Measurements from ENCODE around the gene HORMAD2.
"Not testable (repeated sequence)": the region's sequence is repeated elsewhere in the genome, so short reads cannot be mapped to it uniquely, and the experiment has no call there.

HORMAD2 gene

GRCh38 chr22:30074147-30074546 lies 6.1 kb upstream of the HORMAD2 start:
- no peak for ATAC-seq
- H3K4me1 Mint-ChIP-seq, result peaks cover 12% of the 10 kb centered on the region
- H3K27ac Mint-ChIP-seq, result no peak overlapping the region
- H3K36me3 Mint-ChIP-seq (ENCODE audit: low read depth), result no peaks in the 10 kb centered on the region
- H3K9me3 Mint-ChIP-seq, result no peaks in the 10 kb centered on the region
- no peak for DNase-seq
- no peak overlapping the region for H3K4me3 Mint-ChIP-seq
- H3K27me3 Mint-ChIP-seq, result peaks cover 22% of the 10 kb centered on the region

- no peak for DNase-seq
- no peak overlapping the region for H3K4me3 Mint-ChIP-seq
- peaks cover 22% of the 10 kb centered on the region for H3K27me3 Mint-ChIP-seq
- H3K36me3 Mint-ChIP-seq (ENCODE audit: low read depth), result no peaks in the 10 kb centered on the region
- no peak overlapping the region for H3K27ac Mint-ChIP-seq
- no peak for ATAC-seq
- peaks cover 13% of the 10 kb centered on the region for H3K4me1 Mint-ChIP-seq
- no peaks in the 10 kb centered on the region for H3K9me3 Mint-ChIP-seq
Measured at GRCh38 chr22:30074994-30075393, 5.3 kb upstream of the HORMAD2 start.

DNA sequence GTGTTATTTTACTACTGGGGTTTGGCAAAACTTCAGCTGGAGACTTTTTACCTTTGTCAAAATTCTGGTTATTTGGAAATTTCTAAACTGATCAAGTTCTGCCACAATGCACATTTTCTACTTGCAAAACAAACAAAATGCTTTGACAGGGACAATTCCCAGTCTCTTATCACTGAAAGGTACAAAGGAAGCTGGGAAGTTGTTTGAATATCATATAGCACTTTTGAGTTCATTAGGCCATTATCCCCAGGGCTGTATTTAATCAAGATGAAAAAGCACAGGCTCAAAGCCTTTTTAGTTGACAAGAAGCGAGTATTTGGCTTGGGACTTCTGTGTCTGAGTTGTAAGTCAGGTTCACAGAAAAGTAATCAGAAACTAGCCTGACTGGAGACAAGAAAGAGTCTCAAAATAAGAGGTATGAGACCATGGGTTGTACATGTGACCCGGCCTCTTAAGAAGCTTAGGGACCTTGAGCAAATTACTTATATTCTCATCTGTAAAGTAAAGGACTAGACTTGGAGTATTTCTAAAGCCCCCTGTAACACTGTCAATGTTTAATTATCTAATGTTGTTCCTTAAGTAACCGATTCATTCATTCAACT lies 2.9 kb upstream of the HORMAD2 start:
- Mint-ChIP-seq H3K4me1 (peaks cover 13% of the 10 kb centered on the region), H3K27ac (no peak overlapping the region), H3K9me3 (no peaks in the 10 kb centered on the region), H3K4me3 (no peak overlapping the region), H3K36me3 (ENCODE audit: low read depth) (no peaks in the 10 kb centered on the region), H3K27me3 (peaks cover 29% of the 10 kb centered on the region)
- ATAC-seq (no peak), DNase-seq (no peak)

DNA sequence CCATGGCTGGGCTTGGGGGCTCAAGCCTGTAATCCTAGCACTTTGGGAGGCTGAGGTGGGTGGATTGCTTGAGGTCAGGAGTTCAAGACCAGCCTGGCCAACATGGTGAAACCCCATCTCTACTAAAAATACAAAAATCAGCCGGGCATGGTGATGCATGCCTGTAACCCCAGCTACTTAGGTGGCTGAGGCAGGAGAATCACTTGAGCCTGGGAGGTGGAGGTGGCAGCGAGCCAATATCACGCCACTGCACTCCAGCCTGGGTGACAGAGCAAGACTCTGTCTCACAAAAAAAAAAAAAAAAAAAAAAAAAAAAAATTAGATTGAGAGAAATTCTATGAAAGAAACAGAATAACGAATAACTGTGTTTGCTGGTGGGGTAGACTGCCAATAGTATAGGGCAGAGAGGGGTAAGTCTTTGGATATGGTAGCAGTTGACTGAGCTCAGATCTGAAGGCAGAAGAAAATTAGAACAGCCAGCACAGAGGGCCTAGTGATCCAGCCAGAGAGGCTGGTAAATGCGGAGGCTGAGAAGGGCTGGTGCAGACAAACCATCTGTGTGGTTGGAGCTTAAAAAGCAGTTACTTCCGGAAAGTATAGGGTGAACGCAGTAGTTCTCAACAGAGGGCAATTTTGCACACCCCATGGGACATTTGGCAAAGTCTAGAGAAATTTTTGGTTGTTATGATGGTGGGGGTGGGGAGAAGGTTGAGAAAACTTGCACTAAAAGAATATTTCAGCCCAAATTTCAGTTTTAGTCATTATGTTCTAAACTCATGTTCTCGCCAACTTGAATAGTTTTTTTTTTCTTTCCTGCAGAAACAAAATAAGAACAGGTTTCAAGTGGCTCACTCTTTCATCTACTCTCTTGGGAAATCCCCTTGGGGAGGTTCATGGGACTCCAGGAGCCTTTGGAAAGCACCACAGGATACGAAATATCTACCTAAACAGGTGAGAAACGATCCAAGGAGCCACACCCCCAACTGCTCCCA lies 1.6 kb upstream of the HORMAD2 start:
- peak; percentile 40 for ATAC-seq
- peak; percentile 4 for DNase-seq
- no peaks in the 10 kb centered on the region for H3K9me3 Mint-ChIP-seq
- H3K27me3 Mint-ChIP-seq, result peaks cover 26% of the 10 kb centered on the region
- peak overlapping the region; percentile 68 for H3K27ac Mint-ChIP-seq
- H3K36me3 Mint-ChIP-seq (ENCODE audit: low read depth), result no peaks in the 10 kb centered on the region
- peak overlapping the region; percentile 28 for H3K4me3 Mint-ChIP-seq
- H3K4me1 Mint-ChIP-seq, result peaks cover 11% of the 10 kb centered on the region

- no peak for ATAC-seq
- no peaks in the 10 kb centered on the region for H3K9me3 Mint-ChIP-seq
Measured at GRCh38 chr22:30080805-30081204, 541 bp downstream of the HORMAD2 start.

DNA sequence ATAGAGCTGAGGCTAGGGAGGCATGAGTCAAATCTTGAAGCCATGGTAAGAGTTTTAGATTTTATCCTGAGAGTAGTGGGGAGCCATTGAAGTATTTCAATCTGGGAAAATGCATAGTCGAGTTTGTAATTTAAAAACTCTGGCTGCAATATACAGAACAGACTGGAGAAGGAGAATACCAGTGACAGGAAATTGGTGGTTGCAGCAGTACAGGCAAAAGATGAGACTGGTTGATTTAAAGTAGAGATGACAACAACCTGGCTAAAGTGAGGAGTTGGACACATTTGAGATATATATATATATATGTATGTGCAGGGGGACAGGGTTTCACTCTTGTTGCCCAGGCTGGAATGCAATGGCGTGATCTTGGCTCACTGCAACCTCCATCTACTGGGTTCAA lies 6.2 kb downstream of the HORMAD2 start:
- Mint-ChIP-seq H3K9me3 (no peaks in the 10 kb centered on the region), H3K27ac (no peak overlapping the region), H3K4me3 (no peak overlapping the region), H3K4me1 (no peaks in the 10 kb centered on the region), H3K27me3 (peaks cover 2% of the 10 kb centered on the region), H3K36me3 (ENCODE audit: low read depth) (no peaks in the 10 kb centered on the region)
- no peak for ATAC-seq
- DNase-seq, result no peak

More at GRCh38 chr22:30080805-30081204, 541 bp downstream of the HORMAD2 start:
- DNase-seq, result no peak
- Mint-ChIP-seq H3K4me1 (peaks cover 11% of the 10 kb centered on the region), H3K27ac (no peak overlapping the region), H3K36me3 (ENCODE audit: low read depth) (no peaks in the 10 kb centered on the region), H3K4me3 (no peak overlapping the region), H3K27me3 (peaks cover 25% of the 10 kb centered on the region)

GRCh38 chr22:30087037-30087436 lies 6.8 kb downstream of the HORMAD2 start:
- not testable (repeated sequence) for DNase-seq; H3K4me3 Mint-ChIP-seq; ATAC-seq; H3K4me1 Mint-ChIP-seq; H3K27ac Mint-ChIP-seq; H3K9me3 Mint-ChIP-seq; H3K27me3 Mint-ChIP-seq; H3K36me3 Mint-ChIP-seq (ENCODE audit: low read depth)

DNA sequence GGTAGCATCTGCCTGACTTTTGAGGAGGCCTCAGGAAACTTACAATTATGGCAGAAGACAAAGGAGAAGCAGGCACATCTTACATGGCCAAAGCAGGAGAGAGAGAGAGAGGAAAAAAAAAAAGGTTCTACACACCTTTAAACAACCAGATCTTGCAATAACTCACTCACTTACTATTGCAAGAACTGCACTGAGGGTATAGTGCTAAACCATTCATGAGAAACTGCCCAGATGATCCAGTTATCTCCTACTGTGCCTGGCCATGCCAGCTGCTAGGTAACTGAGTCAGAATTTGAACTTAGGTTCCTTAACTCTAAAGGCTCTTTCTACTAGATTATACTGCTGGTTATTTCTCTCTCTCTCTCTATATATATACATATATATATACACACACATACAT lies 7.3 kb downstream of the HORMAD2 start:
- H3K36me3 Mint-ChIP-seq (ENCODE audit: low read depth), result no peaks in the 10 kb centered on the region
- no peak overlapping the region for H3K4me3 Mint-ChIP-seq
- H3K9me3 Mint-ChIP-seq, result no peaks in the 10 kb centered on the region
- DNase-seq (no peak), ATAC-seq (no peak)
- H3K4me1 Mint-ChIP-seq, result no peaks in the 10 kb centered on the region
- H3K27ac Mint-ChIP-seq, result no peak overlapping the region
- H3K27me3 Mint-ChIP-seq, result peaks cover 5% of the 10 kb centered on the region

- DNase-seq (no peak), ATAC-seq (no peak)
- H3K4me1 Mint-ChIP-seq, result no peaks in the 10 kb centered on the region
- H3K27ac Mint-ChIP-seq, result no peak overlapping the region
- peaks cover 9% of the 10 kb centered on the region for H3K27me3 Mint-ChIP-seq
- no peak overlapping the region for H3K4me3 Mint-ChIP-seq
- no peaks in the 10 kb centered on the region for H3K9me3 Mint-ChIP-seq
- no peaks in the 10 kb centered on the region for H3K36me3 Mint-ChIP-seq (ENCODE audit: low read depth)
Measured at GRCh38 chr22:30088468-30088867, 8.2 kb downstream of the HORMAD2 start.

DNA sequence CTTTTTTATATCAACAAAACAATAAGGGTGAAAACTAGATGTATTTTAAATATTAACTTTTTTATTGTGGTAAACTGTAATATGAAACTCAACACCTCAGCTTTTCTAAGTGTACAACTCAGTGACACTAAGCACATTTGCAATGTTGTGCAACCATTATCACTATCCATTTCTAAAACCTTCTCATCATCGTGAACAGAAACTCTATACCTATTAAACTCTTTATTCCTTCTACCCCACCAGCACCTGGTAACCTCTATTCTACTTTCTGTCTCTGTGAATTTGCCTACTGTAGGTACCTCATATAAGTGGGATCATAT lies 9.4 kb downstream of the HORMAD2 start:
- no peak overlapping the region for H3K4me3 Mint-ChIP-seq
- DNase-seq, result no peak
- peaks cover 11% of the 10 kb centered on the region for H3K27me3 Mint-ChIP-seq
- H3K27ac Mint-ChIP-seq, result no peak overlapping the region
- no peaks in the 10 kb centered on the region for H3K36me3 Mint-ChIP-seq (ENCODE audit: low read depth)
- no peak for ATAC-seq
- H3K4me1 Mint-ChIP-seq, result no peaks in the 10 kb centered on the region
- H3K9me3 Mint-ChIP-seq, result peaks cover 3% of the 10 kb centered on the region

GRCh38 chr22:30092686-30093085 lies 12.4 kb downstream of the HORMAD2 start:
- Mint-ChIP-seq H3K4me1 (no peaks in the 10 kb centered on the region), H3K4me3 (no peak overlapping the region), H3K27ac (no peak overlapping the region), H3K36me3 (ENCODE audit: low read depth) (no peaks in the 10 kb centered on the region), H3K27me3 (peaks cover 11% of the 10 kb centered on the region), H3K9me3 (peaks cover 7% of the 10 kb centered on the region)
- ATAC-seq (no peak), DNase-seq (no peak)

- no peak for DNase-seq
- H3K27me3 Mint-ChIP-seq, result peaks cover 11% of the 10 kb centered on the region
- peaks cover 7% of the 10 kb centered on the region for H3K9me3 Mint-ChIP-seq
- no peak overlapping the region for H3K4me3 Mint-ChIP-seq
- H3K36me3 Mint-ChIP-seq (ENCODE audit: low read depth), result no peaks in the 10 kb centered on the region
- H3K4me1 Mint-ChIP-seq, result no peaks in the 10 kb centered on the region
- H3K27ac Mint-ChIP-seq, result no peak overlapping the region
- ATAC-seq, result no peak
Measured at GRCh38 chr22:30094804-30095203, 14.5 kb downstream of the HORMAD2 start.

- no peak overlapping the region for H3K27ac Mint-ChIP-seq
- DNase-seq (no peak), ATAC-seq (no peak)
- H3K9me3 Mint-ChIP-seq, result peaks cover 7% of the 10 kb centered on the region
- peaks cover 15% of the 10 kb centered on the region for H3K4me1 Mint-ChIP-seq
- H3K4me3 Mint-ChIP-seq, result no peak overlapping the region
- H3K27me3 Mint-ChIP-seq, result peaks cover 4% of the 10 kb centered on the region
- H3K36me3 Mint-ChIP-seq (ENCODE audit: low read depth), result no peaks in the 10 kb centered on the region
Measured at GRCh38 chr22:30097861-30098260, 17.6 kb downstream of the HORMAD2 start.

- not testable (repeated sequence) for H3K36me3 Mint-ChIP-seq (ENCODE audit: low read depth); DNase-seq; H3K27me3 Mint-ChIP-seq; H3K9me3 Mint-ChIP-seq; ATAC-seq
- H3K4me1 Mint-ChIP-seq, result peaks cover 36% of the 10 kb centered on the region
- peak overlapping the region; percentile 34 for H3K4me3 Mint-ChIP-seq
- peak overlapping the region; percentile 53 for H3K27ac Mint-ChIP-seq
Measured at GRCh38 chr22:30100770-30101169, 20.5 kb downstream of the HORMAD2 start.

DNA sequence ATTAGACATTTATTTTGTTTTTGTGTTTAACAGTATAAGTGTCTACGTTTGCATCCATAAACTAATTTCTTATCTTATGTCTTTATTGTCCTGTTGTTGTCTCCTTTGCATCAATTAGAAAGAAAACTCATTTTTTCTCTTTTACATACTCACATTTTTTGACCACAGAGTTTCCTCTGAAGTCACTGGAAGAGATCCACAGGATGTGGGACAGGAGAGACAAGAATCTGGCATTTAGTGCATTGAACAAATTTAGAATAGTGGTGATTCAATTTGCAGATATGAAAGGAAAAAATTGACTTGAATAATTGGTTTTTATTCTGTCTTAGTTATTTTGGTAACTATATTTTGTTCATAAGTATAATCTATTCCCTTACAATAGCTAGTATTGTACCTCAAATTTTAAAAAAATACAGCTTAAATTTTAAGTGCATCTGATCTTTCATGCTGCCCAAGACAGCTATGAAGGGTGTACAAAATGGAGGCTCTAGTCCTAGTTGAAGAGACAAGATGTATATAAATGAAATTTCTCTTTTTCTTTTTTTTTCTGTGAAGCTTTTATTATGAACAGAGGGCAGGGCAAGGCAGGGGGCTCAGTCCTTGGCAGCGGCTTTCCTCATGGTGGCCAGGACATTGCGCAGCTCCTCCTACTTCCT lies 24.4 kb downstream of the HORMAD2 start:
- peaks cover 2% of the 10 kb centered on the region for H3K27me3 Mint-ChIP-seq
- H3K9me3 Mint-ChIP-seq, result no peaks in the 10 kb centered on the region
- no peaks in the 10 kb centered on the region for H3K36me3 Mint-ChIP-seq (ENCODE audit: low read depth)
- peak overlapping the region; percentile 58 for H3K4me3 Mint-ChIP-seq
- peaks cover 49% of the 10 kb centered on the region for H3K4me1 Mint-ChIP-seq
- DNase-seq, result no peak
- H3K27ac Mint-ChIP-seq, result peak overlapping the region; percentile 69
- peak; percentile 75 for ATAC-seq
